ENCODE measurements around the gene BICC1. TPM values are rescaled to one million over a fixed set of nuclear protein-coding genes. Genes with fewer than 3 reads are reported as not detected.

The BICC1 gene
- total RNA-seq, 1 experiment from 2014 or later = 0.57 TPM

DNA sequence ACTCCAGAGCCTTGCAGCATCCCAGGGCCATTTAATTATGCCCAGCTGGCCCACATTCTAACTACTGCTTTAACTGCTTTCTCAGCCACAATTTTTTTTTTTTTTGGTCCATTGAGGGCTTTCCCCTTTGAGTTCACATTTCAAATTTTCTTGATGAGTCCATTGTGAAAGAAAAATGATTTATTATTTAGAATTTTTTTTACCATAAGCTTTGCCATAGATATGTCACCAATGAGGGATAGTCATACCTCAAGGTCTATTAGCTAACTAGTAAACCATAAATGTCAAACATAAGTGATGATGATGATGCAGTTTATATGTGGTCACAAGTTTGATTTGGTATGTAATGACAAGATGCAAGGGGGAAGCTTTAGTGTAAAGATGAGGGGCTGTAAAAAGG lies 282.9 kb downstream of the BICC1 start:
- no peak overlapping the region for H3K4me3 Mint-ChIP-seq
- no peaks in the 10 kb centered on the region for H3K79me2 ChIP-seq (ENCODE audit: insufficient read depth, low read length)
- H3K23ac ChIP-seq (ENCODE audit: insufficient read length, low read depth, low read length) = no peak overlapping the region
- no peak overlapping the region for H3K56ac ChIP-seq (ENCODE audit: insufficient read length, low read depth, low read length)
- no peak overlapping the region for H4K5ac ChIP-seq (ENCODE audit: insufficient read length, low read depth, low read length)
- H3K4ac ChIP-seq (ENCODE audit: low read depth, low read length) = no peak overlapping the region
- peaks cover 0 to 3% of the 10 kb centered on the region in 2 experiments; a peak in 1 of 5 replicates for H3K9me3 Mint-ChIP-seq
- H3K4me1 Mint-ChIP-seq = no peaks in the 10 kb centered on the region
- H3K27me3 Mint-ChIP-seq (ENCODE audit: low read depth) = no peaks in the 10 kb centered on the region
- no peaks in the 10 kb centered on the region for H3K9me3 ChIP-seq (ENCODE audit: control insufficient read depth, low read depth, low read length)
- no peaks in the 10 kb centered on the region for H3K27me3 ChIP-seq (ENCODE audit: insufficient read depth, low read length)
- no peak overlapping the region for H3T11ph ChIP-seq (ENCODE audit: low read length)
- no peaks in the 10 kb centered on the region for H3K23me2 ChIP-seq (ENCODE audit: insufficient read length, low read depth, low read length, poor library complexity, severe bottlenecking)
- H4K20me1 ChIP-seq (ENCODE audit: control insufficient read depth, insufficient read depth, insufficient read length) = no peaks in the 10 kb centered on the region
- no peaks in the 10 kb centered on the region for H3K79me1 ChIP-seq (ENCODE audit: insufficient read depth, low read depth, low read length, poor library complexity, severe bottlenecking)
- no peaks in the 10 kb centered on the region for H3K36me3 Mint-ChIP-seq (ENCODE audit: insufficient read depth in 1 of 3, low read depth in 3 of 3)
- H3K4me2 ChIP-seq (ENCODE audit: insufficient read depth, insufficient read length, low read length) = no peak overlapping the region
- DNase-seq = no peak
- H2BK120ac ChIP-seq (ENCODE audit: low read depth, low read length, poor library complexity, severe bottlenecking) = no peak overlapping the region
- TF ChIP-seq, protein P1, sequence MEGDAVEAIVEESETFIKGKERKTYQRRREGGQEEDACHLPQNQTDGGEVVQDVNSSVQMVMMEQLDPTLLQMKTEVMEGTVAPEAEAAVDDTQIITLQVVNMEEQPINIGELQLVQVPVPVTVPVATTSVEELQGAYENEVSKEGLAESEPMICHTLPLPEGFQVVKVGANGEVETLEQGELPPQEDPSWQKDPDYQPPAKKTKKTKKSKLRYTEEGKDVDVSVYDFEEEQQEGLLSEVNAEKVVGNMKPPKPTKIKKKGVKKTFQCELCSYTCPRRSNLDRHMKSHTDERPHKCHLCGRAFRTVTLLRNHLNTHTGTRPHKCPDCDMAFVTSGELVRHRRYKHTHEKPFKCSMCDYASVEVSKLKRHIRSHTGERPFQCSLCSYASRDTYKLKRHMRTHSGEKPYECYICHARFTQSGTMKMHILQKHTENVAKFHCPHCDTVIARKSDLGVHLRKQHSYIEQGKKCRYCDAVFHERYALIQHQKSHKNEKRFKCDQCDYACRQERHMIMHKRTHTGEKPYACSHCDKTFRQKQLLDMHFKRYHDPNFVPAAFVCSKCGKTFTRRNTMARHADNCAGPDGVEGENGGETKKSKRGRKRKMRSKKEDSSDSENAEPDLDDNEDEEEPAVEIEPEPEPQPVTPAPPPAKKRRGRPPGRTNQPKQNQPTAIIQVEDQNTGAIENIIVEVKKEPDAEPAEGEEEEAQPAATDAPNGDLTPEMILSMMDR (conservative IDR thresholded peaks at IDR 0.05) = no peak
- H3K4me1 ChIP-seq (ENCODE audit: insufficient read depth, low read length) = no peaks in the 10 kb centered on the region
- no peak overlapping the region for H2BK15ac ChIP-seq (ENCODE audit: low read depth, low read length)
- no peak overlapping the region for H2BK12ac ChIP-seq (ENCODE audit: insufficient read length, low read depth, low read length)
- H4K8ac ChIP-seq (replicated peaks; ENCODE audit: insufficient read length, low read depth, low read length) = no peak overlapping the region
- no peak overlapping the region for H3K14ac ChIP-seq (ENCODE audit: insufficient read depth, low read length)
- no peak overlapping the region for H3K27ac ChIP-seq (ENCODE audit: insufficient read length, low read depth, low read length)
- no peak overlapping the region for H3K27ac Mint-ChIP-seq
- H2AK5ac ChIP-seq (ENCODE audit: insufficient read length, low read length) = no peak overlapping the region
- no peak overlapping the region for H2BK5ac ChIP-seq (ENCODE audit: insufficient read length, low read length)
- H2AFZ ChIP-seq (ENCODE audit: low read length) = no peak overlapping the region
- H3K18ac ChIP-seq (ENCODE audit: insufficient read length, low read depth, low read length) = no peak overlapping the region
- H4K91ac ChIP-seq (ENCODE audit: insufficient read length, low read depth, low read length) = no peak overlapping the region
- no peak overlapping the region for H2BK20ac ChIP-seq (ENCODE audit: low read depth, low read length, poor library complexity, severe bottlenecking)
- no peak overlapping the region for H3K9ac ChIP-seq (ENCODE audit: extremely low read depth, insufficient read length, low read length)

Data from H9 (cell line).